HCT116 (cell line): Measurements from ENCODE around the gene RACGAP1. TPM values are rescaled to one million over a fixed set of nuclear protein-coding genes. Genes with fewer than 3 reads are reported as not detected.

ENCODE experiments used
- ATAC-seq: fragments of 200-7000 bp; cut with Tn5 transposase; 2 replicates; pipeline ENCODE4 v1.9.1; 2020; ENCODE audit warnings: mild to moderate bottlenecking, moderate library complexity
- BruUV-seq: library from RNA; stranded (reverse); fragments of 400-500 nt; replicated peaks from 2 replicates; lab custom pipeline; 2021; lab: Mats Ljungman, UMichigan
- CTCF ChIA-PET: fragments of 300-600 bp; sonication (Branson Sonifier 250); formaldehyde crosslinking; loops from one replicate; lab custom pipeline; 2021; ENCODE audit warnings: antibody characterized with exemption; lab: Charles Lee
- POLR2A ChIA-PET: fragments of 300-600, 350-600 bp; sonication (Branson Sonifier 250); formaldehyde crosslinking; loops from one replicate; lab custom pipeline; 2021; ENCODE audit warnings: antibody characterized with exemption; lab: Charles Lee
- RAD21 ChIA-PET, 2 experiments: fragments of 300-600 bp; sonication (Branson Sonifier 250); formaldehyde crosslinking; loops; one replicate each; lab custom pipeline; 2023; ENCODE audit warnings: low total read pairs in 2 of 2; ENCODE audit not compliant: uncharacterized antibody in 2 of 2, unreplicated experiment in 2 of 2, low non-redundant PET in 1 of 2; lab: Charles Lee
- DNase-seq: peaks from one replicate; pipeline ENCODE4 v3.0.0-alpha.2; 2010; ENCODE audit warnings: low read depth, low spot score
- H2AFZ ChIP-seq: fragments of 200-600 bp; shearing (Covaris generic), sonication (generic); 2 replicates; pipeline ENCODE4 v1.6.1; 2017; ENCODE audit warnings: low read depth, mixed run types, mixed read lengths, antibody characterized with exemption, low read length; ENCODE audit not compliant: poor library complexity, severe bottlenecking
- H3K27ac ChIP-seq: 2 replicates; pipeline ENCODE4 v1.5.1; 2012; ENCODE audit warnings: low read depth, low read length
- H3K27me3 ChIP-seq: fragments of 200-600 bp; sonication (generic); 2 replicates; pipeline ENCODE4 v1.6.1; 2016; ENCODE audit warnings: mixed run types, low read length, mixed read lengths; ENCODE audit not compliant: insufficient read depth
- H3K36me3 ChIP-seq, 2 experiments: fragments of 200-500 bp in 1 of 2; fragments of 200-600 bp in 1 of 2; sonication (Bioruptor generic) in 1 of 2; sonication (generic) in 1 of 2; 2 replicates each; pipeline versions ENCODE4 v1.5.1 to v1.6.1; 2014 to 2016; ENCODE audit warnings: low read length in 2 of 2, inconsistent platforms in 1 of 2, mixed read lengths in 1 of 2, mixed run types in 1 of 2; ENCODE audit not compliant: insufficient read depth in 2 of 2, control insufficient read depth in 1 of 2
- H3K4me1 ChIP-seq, 2 experiments: fragments of 200-600 bp in 1 of 2; sonication (generic) in 1 of 2; 2 replicates each; pipeline versions ENCODE4 v1.5.1 to v1.6.1; 2012 to 2017; ENCODE audit warnings: low read length in 2 of 2, inconsistent platforms in 1 of 2, mild to moderate bottlenecking in 1 of 2, mixed read lengths in 1 of 2, mixed run types in 1 of 2, moderate library complexity in 1 of 2; ENCODE audit not compliant: insufficient read depth in 2 of 2, control insufficient read depth in 1 of 2
- H3K4me2 ChIP-seq: fragments of 200-600 bp; sonication (generic); 2 replicates; pipeline ENCODE4 v1.6.1; 2017; ENCODE audit warnings: mixed run types, low read length, mixed read lengths
- H3K4me3 ChIP-seq, 2 experiments: fragments of 200-600 bp in 1 of 2; sonication (generic) in 1 of 2; replicated peaks in 1 of 2; 2 replicates each; pipeline ENCODE4 v1.5.1; 2011 to 2016; ENCODE audit warnings: low read length in 2 of 2, control low read depth in 1 of 2, low read depth in 1 of 2, mild to moderate bottlenecking in 1 of 2, mixed read lengths in 1 of 2, mixed run types in 1 of 2
- H3K79me2 ChIP-seq: fragments of 200-600 bp; sonication (generic); 2 replicates; pipeline ENCODE4 v1.6.1; 2017; ENCODE audit warnings: mild to moderate bottlenecking, mixed run types, low read length, moderate library complexity, mixed read lengths; ENCODE audit not compliant: insufficient read depth
- H3K9ac ChIP-seq: fragments of 200-600 bp; sonication (generic); 2 replicates; pipeline ENCODE4 v1.6.1; 2016; ENCODE audit warnings: low read length, mixed read lengths
- H3K9me2 ChIP-seq: fragments of 200-600 bp; sonication (generic), shearing (Covaris generic); 2 replicates; pipeline ENCODE4 v1.6.1; 2017; ENCODE audit warnings: mixed run types, mild to moderate bottlenecking, moderate library complexity; ENCODE audit not compliant: insufficient read depth
- H3K9me3 ChIP-seq, 2 experiments: fragments of 200-500 bp in 1 of 2; fragments of 200-600 bp in 1 of 2; sonication (Bioruptor generic) in 1 of 2; sonication (generic) in 1 of 2; 2 replicates each; pipeline ENCODE4 v1.6.1; 2014 to 2017; ENCODE audit warnings: low read length in 2 of 2, mixed read lengths in 2 of 2, inconsistent platforms in 1 of 2, low read depth in 1 of 2, mild to moderate bottlenecking in 1 of 2, mixed run types in 1 of 2, moderate library complexity in 1 of 2; ENCODE audit not compliant: control insufficient read depth in 1 of 2, insufficient read depth in 1 of 2
- H4K20me1 ChIP-seq: fragments of 200-600 bp; sonication (generic), shearing (Covaris generic); 2 replicates; pipeline ENCODE4 v1.6.1; 2017; ENCODE audit warnings: mixed run types, mild to moderate bottlenecking, moderate library complexity; ENCODE audit not compliant: insufficient read depth
- CEBPB ChIP-seq: IDR thresholded peaks from 2 replicates; pipeline ENCODE4 v1.6.1; 2012; ENCODE audit warnings: low read depth
- EGR1 ChIP-seq: IDR thresholded peaks from 2 replicates; pipeline ENCODE4 v1.6.1; 2012; ENCODE audit warnings: low read depth
- ELF1 ChIP-seq: IDR thresholded peaks from 2 replicates; pipeline ENCODE4 v1.6.1; 2012; ENCODE audit warnings: low read depth, borderline replicate concordance
- EZH2phosphoT487 ChIP-seq: fragments of 200-600 bp; IDR thresholded peaks from 2 replicates; pipeline ENCODE4 v1.6.1; 2018; ENCODE audit warnings: antibody characterized with exemption, borderline replicate concordance
- FOSL1 ChIP-seq: IDR thresholded peaks from 2 replicates; pipeline ENCODE4 v1.6.1; 2012; ENCODE audit warnings: low read depth
- ZFX ChIP-seq: fragments of 450-650 bp; IDR thresholded peaks from 2 replicates; pipeline ENCODE4 v1.6.1; 2017
- intact Hi-C: fragments of 100-400 bp; cut with micrococcal nuclease; formaldehyde crosslinking; loops from 2 replicates; pipeline ENCODE4 v1.10.0; 2022
- total RNA-seq: library from RNA; stranded (reverse); gene quantifications from one replicate; pipeline ENCODE4 v1.2.1, GENCODE V29; 2021; ENCODE audit not compliant: unreplicated experiment
- TF ChIP-seq, protein P1 (sequence below): IDR thresholded peaks from 2 replicates; pipeline ENCODE4 v1.6.1; 2012; ENCODE audit warnings: low read depth
- TF ChIP-seq, protein P2 (sequence below): IDR thresholded peaks from 2 replicates; pipeline ENCODE4 v1.6.1; 2012
- TF ChIP-seq, protein P3 (sequence below), 3 experiments: fragments of 200-600 bp in 1 of 3; sonication (generic) in 1 of 3; IDR thresholded peaks in 2 of 3; conservative IDR thresholded peaks in 1 of 3; 2 replicates each; pipeline ENCODE4 v1.5.1; 2012 to 2017; ENCODE audit warnings: low read depth in 2 of 3, low read length in 2 of 3, antibody characterized with exemption in 1 of 3, borderline replicate concordance in 1 of 3, control low read depth in 1 of 3, mild to moderate bottlenecking in 1 of 3, mixed read lengths in 1 of 3, mixed run types in 1 of 3, moderate library complexity in 1 of 3; ENCODE audit not compliant: insufficient read depth in 1 of 3

The RACGAP1 gene
- total RNA-seq, 1 experiment from 2014 or later = 147 TPM

DNA sequence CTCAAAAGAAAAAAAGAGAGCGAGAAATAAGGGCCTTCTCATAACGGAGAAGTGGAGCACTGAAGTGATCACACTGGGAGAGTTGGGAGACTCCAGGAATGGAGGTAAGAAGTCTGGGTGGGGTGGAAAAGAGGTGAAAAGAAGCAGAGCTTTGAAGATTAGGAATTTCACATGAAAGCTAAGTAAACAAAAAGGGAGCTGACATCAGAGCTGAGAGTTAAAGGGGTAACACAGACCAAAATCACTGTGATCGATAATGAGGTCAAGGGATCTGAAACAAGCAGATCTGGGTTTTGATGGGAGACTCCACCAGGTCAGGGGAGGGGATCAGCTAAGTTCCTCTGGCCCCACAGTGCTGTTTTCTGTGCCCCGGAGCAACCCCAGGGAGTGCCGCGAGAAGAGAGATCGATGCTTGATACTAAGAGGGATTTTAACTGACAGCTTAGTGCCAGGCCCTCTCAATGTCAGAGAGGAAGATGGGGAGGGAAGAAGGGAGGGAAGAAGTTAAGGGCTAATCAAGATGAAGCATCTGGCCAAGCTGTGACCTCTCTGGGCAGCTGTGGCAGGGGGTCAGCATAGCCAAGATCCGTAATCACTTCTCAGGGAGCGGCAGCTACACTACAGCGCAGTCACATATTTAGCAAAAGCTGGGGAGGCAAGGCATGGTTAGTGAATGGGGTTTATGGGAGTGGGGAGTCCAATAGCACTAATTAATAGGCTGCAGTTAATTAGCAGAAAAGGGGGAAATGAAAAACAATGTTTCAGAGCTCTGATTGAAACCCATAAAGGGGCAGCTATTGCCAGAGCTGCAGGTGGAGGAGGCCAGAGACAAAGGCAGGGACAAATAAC lies 44.6 kb downstream of the RACGAP1 start:
- TF ChIP-seq, protein P1, sequence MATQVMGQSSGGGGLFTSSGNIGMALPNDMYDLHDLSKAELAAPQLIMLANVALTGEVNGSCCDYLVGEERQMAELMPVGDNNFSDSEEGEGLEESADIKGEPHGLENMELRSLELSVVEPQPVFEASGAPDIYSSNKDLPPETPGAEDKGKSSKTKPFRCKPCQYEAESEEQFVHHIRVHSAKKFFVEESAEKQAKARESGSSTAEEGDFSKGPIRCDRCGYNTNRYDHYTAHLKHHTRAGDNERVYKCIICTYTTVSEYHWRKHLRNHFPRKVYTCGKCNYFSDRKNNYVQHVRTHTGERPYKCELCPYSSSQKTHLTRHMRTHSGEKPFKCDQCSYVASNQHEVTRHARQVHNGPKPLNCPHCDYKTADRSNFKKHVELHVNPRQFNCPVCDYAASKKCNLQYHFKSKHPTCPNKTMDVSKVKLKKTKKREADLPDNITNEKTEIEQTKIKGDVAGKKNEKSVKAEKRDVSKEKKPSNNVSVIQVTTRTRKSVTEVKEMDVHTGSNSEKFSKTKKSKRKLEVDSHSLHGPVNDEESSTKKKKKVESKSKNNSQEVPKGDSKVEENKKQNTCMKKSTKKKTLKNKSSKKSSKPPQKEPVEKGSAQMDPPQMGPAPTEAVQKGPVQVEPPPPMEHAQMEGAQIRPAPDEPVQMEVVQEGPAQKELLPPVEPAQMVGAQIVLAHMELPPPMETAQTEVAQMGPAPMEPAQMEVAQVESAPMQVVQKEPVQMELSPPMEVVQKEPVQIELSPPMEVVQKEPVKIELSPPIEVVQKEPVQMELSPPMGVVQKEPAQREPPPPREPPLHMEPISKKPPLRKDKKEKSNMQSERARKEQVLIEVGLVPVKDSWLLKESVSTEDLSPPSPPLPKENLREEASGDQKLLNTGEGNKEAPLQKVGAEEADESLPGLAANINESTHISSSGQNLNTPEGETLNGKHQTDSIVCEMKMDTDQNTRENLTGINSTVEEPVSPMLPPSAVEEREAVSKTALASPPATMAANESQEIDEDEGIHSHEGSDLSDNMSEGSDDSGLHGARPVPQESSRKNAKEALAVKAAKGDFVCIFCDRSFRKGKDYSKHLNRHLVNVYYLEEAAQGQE = no peak
- TF ChIP-seq ZFX = no peak
- H3K4me2 ChIP-seq = no peak overlapping the region
- H3K36me3 ChIP-seq = peaks cover 5% of the 10 kb centered on the region in 2 experiments; a peak in 2 of 4 replicates
- H2AFZ ChIP-seq = no peak overlapping the region
- intact Hi-C loops = no loop called here
- no peaks in the 10 kb centered on the region for H3K27me3 ChIP-seq
- H3K9me3 ChIP-seq = no peaks in the 10 kb centered on the region
- no peaks in the 10 kb centered on the region for H3K79me2 ChIP-seq
- no peak for DNase-seq
- no peak for ATAC-seq
- BruUV-seq = no TSS peak
- ChIA-PET POLR2A (no interaction called here), CTCF (interaction anchor here (1.2 to 4.0 kb wide), 3 partner anchors 13 to 90 kb away, joined by 3 to 25 read pairs (median 4); no protein-coding TSS in a partner anchor), RAD21 (no interaction called here)
- no peak overlapping the region for H3K9ac ChIP-seq
- no peaks in the 10 kb centered on the region for H4K20me1 ChIP-seq
- no peak overlapping the region for H3K4me3 ChIP-seq
- H3K4me1 ChIP-seq = no peaks in the 10 kb centered on the region
- H3K27ac ChIP-seq = no peak overlapping the region
- no peaks in the 10 kb centered on the region for H3K9me2 ChIP-seq

DNA sequence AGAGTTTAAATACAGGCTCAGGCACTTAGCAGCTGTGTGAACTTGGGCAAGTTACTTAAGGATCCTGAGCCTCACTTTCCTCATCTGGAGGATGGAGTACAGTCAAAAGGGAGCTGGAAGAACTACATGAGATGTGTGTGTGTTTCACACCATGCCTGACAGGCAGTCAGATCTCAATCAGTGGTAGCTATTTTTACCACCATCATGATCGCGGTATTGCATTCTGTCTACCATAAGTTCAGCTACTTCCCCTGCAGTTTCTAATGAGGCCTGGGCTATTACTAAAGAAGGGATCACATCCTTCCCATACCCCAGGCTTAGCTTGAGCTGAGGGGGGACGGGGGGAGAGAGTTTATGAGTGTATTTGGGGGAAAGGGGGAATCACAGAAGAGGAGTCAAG lies 45.5 kb downstream of the RACGAP1 start:
- H3K9me2 ChIP-seq = no peaks in the 10 kb centered on the region
- no peak overlapping the region for H2AFZ ChIP-seq
- ChIA-PET POLR2A (no interaction called here), RAD21 (no interaction called here), CTCF (interaction anchor here (4.0 kb wide), 1 partner anchor 13 kb away, joined by 25 read pairs; no protein-coding TSS in a partner anchor)
- H3K9me3 ChIP-seq = no peaks in the 10 kb centered on the region
- intact Hi-C loops = no loop called here
- no peaks in the 10 kb centered on the region for H3K4me1 ChIP-seq
- no peaks in the 10 kb centered on the region for H3K79me2 ChIP-seq
- H3K9ac ChIP-seq = no peak overlapping the region
- H3K27ac ChIP-seq = no peak overlapping the region
- no TSS peak for BruUV-seq
- H3K36me3 ChIP-seq = peaks cover 0 to 5% of the 10 kb centered on the region in 2 experiments; a peak in 1 of 4 replicates
- H3K4me2 ChIP-seq = no peak overlapping the region
- no peak overlapping the region for H3K4me3 ChIP-seq
- ATAC-seq (no peak), DNase-seq (no peak)
- no peaks in the 10 kb centered on the region for H3K27me3 ChIP-seq
- TF ChIP-seq EZH2phosphoT487 = no peak
- TF ChIP-seq, protein P2, sequence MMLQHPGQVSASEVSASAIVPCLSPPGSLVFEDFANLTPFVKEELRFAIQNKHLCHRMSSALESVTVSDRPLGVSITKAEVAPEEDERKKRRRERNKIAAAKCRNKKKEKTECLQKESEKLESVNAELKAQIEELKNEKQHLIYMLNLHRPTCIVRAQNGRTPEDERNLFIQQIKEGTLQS = no peak
- no peak for TF ChIP-seq CEBPB
- no peak for TF ChIP-seq EGR1
- no peak for TF ChIP-seq ZFX
- TF ChIP-seq, protein P3, sequence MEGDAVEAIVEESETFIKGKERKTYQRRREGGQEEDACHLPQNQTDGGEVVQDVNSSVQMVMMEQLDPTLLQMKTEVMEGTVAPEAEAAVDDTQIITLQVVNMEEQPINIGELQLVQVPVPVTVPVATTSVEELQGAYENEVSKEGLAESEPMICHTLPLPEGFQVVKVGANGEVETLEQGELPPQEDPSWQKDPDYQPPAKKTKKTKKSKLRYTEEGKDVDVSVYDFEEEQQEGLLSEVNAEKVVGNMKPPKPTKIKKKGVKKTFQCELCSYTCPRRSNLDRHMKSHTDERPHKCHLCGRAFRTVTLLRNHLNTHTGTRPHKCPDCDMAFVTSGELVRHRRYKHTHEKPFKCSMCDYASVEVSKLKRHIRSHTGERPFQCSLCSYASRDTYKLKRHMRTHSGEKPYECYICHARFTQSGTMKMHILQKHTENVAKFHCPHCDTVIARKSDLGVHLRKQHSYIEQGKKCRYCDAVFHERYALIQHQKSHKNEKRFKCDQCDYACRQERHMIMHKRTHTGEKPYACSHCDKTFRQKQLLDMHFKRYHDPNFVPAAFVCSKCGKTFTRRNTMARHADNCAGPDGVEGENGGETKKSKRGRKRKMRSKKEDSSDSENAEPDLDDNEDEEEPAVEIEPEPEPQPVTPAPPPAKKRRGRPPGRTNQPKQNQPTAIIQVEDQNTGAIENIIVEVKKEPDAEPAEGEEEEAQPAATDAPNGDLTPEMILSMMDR (IDR thresholded peaks at IDR 0.05 in 2 of 3, conservative IDR thresholded peaks at IDR 0.05 in 1 of 3; ENCODE audit: borderline replicate concordance in 1 of 3, insufficient read depth in 1 of 3, low read depth in 2 of 3, low read length in 2 of 3) = no peak
- no peak for TF ChIP-seq FOSL1
- TF ChIP-seq ELF1 = no peak
- no peaks in the 10 kb centered on the region for H4K20me1 ChIP-seq
